Stimulated activated CD4-positive, alpha-beta T cell treated with anti-CD3 and anti-CD28 coated beads, TNF-alpha, amount 100 ng/mL, for 1 hour (primary cell): ENCODE measurements around the gene PCSK5.

Experiments used
- DNase-seq, 3 donors: peaks; one replicate each; pipeline ENCODE4 v3.0.0-alpha.2; 2020; ENCODE audit warnings: low read depth in 3 of 3, low spot score in 1 of 3

The PCSK5 gene

DNA sequence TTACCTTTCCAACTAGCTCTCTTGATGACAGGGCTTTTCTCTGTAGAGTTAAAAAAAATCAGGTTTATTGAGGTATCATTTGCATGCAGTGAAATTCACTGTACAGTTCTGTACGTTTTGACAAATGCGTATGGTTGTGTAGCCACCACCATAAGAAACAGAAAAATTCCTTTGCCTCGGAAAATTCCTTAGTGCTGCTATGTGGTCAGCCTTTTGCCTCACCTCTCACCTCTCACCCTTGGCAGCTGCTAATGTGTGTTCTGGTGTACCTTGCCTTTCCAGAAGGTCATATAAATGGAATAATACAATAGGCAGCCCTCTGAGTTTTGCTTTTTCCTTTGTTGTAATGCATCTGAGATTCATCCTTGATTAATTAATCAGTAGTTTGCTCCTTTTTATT is 28.4 kb downstream of the PCSK5 start:
- DNase-seq = no peak

DNA sequence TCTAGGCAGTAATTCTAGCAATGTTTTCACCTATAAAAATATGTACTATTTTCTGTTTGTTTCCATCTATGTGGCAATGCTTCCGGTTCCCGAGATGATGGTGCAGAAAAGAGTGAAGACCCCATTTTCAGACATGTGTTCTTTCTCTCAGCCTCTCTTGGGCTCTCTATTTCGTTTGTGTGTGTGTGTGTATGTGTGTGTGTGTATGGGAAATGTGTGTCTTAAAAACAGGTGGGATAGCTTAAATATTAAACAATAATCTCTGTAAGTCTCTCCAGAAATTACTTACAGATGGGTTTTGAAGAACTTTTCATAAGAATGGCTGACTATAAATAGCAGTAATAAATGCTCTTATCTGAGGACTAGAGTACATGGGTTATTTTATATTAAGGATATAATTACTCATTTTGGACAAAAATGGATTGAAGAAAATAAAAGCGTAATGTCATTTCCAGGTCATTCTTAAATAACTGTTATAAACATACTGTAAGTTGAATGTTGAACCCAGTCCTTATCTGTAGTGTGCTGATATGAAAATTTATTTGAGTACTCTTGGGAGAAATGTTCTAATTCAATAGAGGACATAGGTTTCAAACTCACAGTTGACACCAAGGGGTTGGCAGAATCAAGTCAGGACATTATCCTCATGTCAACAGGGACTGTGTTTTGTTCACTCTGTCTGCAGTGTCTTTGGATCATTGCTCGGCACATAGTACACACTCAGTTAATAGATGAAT is 31.1 kb downstream of the PCSK5 start:
- DNase-seq = no peak

DNA sequence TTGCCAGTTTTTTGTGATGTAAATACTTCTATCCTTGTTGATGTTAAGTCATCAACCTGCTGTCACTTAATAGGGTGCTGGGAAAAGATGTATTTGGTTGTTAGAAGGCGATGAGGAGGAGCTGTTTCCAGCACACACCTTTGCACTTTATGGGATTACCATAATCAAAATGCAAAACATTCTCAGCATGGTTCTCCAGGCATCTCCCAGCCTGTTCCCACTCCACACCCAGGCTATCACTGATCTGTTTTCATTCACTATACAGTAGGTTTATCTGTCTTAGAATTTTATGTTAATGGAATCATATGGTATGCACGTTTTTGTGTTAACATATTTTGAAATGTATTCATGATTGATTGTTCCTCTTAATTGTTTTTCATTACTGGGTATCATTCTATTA is 35.9 kb downstream of the PCSK5 start:
- DNase-seq = no peak

DNA sequence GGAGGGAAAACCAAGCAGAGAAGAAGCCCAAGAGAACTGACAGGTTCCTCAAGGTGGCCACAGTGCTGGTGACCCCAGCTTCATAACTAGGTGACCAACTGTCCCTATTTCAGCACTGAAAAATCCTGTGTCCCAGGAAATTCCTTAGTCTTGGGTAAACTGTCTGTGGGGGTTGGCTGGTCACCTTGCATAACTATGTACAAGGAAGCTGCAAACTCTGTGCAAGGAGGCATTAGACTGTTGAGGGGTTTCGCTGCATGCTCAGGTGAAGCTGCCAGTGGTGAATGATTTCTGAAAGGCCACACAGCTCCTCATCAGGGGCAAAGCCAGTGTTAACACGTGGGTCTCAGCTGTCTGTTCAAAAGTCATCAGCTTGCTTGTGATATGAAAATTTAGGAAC is 36.9 kb downstream of the PCSK5 start:
- DNase-seq = no peak

DNA sequence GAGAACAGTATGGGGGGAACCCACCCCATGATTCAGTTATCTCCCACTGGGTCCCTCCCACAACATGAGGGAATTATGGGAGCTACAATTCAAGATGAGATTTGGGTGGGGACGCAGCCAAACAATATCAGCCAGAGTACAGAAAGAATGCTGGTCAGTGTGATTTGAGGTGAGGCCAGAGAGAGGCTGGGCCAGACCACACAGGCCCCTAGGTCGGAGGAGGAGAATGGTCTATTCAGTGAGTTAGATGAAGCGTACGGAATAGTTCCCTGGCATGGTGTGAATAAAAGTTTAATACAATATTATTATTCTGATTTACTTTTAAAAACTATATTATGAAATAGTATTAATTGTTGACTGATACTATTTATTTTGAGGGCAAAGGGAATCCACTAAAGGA is 39.7 kb downstream of the PCSK5 start:
- no peak for DNase-seq

DNA sequence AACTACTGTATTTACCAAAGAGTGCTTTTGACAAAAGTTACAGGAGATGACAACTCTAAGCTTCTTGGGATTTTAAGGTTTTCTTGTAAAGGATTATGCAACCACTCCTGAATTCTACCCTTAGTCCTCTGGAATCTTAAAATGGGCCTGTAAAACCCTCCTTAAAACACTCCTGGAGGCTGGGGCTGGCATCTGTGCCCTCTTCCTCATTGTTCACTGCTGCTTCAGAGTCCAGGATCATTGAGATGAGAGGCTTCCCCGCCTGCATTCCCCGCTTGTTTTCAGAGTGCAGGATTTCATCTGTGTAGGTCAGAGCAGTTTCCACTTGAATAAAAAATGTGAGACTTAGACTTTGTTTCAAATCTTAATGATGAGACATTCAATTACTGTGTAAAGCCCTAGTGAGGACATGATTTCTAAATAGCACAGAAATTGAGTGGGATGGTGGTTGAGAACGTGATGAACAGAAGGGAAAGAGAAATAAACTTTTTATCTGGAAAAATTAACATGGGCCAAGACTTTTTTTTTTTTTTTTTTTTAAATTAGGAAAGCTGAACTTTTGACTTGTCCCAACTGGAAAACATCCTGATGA is 40.4 kb downstream of the PCSK5 start:
- DNase-seq = no peak

DNA sequence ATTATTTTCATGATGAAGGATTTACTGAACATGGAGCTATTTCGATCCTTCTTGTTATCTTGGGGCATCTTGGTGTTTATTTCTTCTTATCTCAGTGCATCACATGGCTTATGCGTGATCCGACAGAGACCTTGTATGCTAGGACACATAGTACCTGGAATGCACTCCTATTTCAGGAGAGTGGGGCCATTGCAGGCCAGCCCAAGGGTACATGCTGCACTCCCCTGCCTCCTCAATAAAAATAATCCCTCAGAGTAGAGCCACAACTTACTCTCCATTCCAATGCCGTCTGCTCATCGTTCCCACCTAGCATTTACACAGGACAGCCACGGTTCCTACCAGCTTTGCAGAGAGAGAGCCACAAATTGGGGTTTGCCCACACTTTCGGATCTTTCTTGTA is 43.5 kb downstream of the PCSK5 start:
- no peak for DNase-seq

DNA sequence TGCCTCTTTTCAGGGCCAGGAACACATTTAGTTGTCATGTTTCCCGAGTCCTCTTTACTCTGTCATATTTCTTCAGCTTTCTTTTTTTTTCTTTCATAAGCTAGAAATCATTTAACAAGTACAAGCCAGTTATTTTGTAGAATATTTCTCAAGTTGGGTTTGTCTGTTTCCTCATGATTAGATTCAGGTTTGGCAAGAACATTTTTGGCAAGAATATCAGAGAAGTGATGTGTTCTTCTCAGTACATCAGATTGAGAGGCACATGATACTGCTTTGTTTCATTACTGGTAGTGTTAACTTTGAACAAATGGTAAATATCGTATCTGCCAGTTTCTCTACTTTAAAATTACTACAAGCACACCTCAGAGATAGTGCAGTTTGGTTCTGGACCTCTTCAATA is 45.1 kb downstream of the PCSK5 start:
- no peak for DNase-seq

DNA sequence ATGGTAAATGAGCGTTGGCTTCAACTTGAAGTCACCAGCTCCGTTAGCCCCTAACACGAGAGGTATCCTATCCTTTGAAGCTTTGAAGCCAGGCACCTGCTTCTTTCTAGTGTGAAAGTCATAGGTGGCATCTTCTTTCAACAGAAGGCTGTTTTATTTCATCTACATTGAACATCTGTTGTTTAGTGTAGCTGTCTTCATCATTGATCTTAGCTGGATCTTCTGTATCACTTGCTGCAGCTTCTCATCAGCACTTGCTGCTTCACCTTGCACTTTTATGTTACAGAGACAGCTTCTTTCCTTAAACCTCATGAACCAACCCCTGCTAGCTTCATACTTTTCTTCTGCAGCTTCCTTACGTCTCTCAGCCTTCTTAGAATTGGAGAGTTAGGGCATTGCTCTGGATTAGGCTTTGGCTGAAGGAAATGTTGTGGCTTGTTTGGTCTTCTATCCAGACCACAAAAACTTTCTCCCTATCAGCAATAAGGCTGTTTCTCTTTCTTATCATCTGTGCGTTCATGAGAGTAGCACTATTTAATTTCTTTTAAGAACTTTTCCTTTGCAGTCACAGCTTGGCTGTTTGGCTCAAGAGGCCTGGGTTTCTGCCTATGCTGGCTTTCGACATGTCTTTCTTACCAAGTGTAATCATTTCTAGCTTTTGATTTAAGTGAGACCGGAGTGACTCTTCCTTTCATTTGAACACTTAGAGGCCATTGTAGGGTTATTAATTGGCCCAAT is 47.2 kb downstream of the PCSK5 start:
- no peak for DNase-seq

DNA sequence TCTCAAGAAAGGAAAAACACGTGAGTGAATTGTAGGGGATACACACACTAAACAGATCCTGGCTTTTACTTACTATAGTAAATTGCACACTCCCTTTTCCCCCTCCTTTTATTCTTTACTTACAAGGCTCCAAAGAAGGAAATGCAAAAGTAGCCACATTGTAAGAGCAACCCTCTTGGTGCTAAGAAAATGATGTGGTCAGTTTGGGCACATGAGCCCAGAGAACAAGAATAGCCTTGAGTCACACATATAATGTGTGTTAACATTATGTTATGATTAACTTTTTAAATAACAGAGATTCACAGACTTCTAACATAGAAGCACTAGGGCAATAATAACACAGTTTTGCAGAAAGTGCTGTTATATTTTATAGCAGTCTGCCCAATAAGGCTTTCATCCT is 48.5 kb downstream of the PCSK5 start:
- DNase-seq = no peak

DNA sequence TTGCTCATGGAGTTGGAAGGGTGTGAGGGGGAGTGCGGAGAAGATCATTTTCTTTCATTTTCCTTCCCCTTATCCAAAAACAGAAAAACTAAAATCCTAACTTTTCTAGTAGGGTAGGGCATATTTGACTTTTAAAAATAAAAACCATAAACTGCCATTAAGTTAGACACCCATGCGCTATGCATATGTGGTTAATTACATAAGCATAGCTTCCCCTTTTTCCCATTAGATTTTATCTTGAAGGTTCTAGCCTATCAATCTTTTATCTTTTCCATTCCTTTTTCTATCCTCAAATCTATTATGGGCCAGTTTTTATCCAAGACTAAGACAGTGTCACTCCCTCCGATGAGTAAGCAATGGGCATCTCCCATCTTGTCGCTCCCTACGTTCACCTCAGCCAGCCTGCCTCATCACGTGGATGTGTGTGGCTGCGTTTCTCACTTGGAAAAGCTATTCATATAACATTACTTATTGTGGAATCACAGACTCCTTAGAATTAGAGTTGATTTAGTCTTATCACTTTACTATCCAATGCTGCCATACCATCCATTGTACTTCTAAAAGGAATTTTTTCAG is 49.2 kb downstream of the PCSK5 start:
- no peak for DNase-seq

DNA sequence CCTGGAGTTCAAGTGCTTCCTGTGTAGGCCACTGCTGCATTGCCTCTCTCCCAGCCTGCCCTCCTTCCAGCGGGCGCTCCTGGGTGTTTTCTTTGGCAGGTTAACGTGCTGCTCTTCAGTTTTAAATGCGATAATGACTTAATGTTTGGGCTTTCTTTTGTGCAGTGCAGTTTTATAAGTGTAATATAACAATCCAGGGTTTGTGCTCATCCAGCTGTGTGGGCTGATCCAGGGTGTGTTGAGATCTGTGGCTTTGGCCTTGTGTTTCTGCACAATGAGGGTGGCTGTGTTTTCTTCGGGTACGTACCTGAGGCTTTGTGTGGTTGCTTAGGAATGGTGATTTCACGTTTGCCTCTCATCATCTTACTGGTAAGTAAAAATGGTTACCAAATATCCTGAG is 50.6 kb downstream of the PCSK5 start:
- DNase-seq = no peak

DNA sequence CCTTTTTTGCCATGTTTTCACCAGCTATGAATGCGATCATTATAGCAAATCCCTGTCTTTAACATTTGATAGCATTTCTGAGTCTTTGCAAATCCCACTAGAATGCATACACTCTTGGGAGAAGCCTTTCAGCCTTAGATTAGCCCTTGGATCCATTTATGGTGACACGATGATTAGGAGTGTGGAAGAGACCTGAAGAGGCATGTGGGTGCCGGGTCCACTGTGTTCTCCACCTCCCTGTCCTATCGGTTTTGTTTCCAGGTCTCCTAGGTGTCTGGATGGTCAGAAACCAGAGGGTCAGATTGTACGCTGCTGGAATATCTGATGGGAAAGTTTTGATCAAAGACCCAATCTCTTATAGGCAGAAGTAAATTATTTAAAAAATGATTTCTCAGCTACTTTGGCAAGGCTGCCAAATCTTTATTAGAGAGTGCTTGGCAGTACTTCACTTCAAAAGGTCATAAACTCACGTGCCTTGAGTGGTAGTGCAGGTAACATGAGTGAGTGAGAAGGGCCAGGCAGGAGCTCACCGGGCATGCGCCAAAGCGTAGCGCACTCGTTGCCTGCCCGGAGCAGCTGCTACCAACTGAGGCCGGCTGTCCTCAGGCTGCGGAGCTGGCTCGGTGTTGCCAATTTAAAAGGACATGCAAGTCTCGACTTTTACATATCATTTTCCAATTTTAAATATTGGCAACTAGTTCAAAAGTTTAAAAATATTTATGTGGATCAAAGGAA is 51.3 kb downstream of the PCSK5 start:
- DNase-seq = no peak

DNA sequence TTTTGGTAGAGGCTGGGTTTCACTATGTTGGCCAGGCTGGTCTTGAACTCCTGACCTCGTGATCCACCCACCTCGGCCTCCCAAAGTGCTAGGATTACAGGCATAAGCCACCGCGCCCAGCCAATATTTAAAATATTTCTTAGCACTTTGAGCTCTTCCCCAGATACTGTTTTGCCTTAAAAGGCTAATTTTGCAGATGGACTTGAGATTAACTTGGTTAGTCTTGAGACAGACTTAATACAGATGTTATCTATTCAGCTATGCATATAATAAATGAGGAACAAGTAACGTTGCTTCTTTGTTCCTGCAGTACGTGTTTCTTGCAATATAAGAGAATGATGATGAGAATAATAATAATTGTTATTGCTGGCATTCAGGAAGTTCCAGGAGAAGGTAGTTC is 56.3 kb downstream of the PCSK5 start:
- no peak for DNase-seq

DNA sequence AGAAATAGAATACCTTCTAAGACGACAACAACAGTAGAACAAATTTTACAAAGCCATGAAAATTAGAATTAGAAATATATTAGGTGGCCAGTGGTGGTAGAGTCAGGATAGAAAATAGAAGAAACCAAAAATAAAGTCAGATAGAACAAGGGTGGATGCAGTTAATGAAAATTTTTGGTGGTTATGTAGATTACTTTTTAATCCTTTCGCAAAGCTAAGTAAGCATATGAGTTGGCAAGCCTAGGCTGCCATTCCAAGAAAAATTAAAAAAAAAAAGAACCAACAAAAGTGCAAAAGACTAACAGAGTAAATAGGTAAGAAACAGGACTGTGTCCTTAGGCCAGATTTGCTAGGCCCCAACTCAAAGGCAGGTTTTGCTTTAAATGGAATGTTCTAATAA is 56.8 kb downstream of the PCSK5 start:
- DNase-seq = no peak

DNA sequence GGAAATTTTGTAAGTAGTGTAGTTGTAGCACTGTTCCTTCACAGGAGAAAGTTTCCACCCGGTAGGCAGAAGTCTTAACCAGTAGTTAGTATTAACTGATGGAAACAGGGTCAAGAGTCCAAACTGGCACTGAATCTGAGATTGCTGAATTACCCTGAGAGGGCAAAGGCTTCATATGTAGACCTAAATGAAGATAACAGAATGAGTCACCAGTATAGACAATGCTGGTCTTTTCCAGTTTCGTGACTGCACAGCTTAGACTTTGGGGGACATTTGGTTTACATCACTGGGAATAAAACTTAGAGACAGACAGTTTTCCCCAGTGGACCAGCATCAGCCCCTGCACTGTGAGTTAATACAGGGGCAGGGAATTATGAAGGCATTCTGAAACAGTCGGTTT is 60.5 kb downstream of the PCSK5 start:
- DNase-seq = no peak

DNA sequence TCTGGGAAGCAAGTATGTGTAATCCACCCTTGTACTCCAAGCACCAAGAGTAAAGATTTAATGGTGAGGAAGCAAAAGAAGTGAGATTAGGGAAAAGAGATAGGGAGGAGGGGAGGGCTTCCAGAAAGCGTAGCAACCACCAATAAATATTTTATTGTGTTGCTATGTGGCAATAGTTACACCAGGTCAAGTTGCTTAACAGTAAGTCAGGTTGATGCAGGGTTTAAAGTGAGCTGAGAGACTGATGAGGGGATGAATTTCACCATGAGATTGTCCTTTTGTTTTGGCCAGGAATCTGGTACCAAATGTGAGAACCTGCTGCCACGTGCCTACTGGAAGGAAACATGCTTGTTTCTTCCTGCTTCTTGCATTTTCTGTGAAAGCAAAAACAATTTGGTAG is 62.7 kb downstream of the PCSK5 start:
- no peak for DNase-seq

DNA sequence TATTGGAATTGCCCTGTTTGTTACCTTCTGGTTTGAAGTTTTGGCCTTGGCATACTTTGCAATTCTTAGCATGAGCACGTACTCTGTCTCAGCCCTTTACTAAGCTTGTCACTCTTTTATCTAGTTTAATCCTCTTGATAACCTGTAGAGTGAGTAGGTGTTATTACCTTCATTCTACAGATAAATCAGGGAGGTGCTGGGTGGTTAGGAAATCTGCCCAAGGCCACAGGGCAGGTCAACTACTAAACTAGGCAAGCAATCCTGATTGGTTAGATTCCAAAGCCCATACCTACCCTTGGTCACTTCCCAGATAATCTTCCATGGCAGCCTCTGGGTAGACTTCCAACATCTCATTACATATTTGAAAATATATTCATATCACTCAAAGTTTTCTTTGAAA is 65.7 kb downstream of the PCSK5 start:
- DNase-seq = no peak

DNA sequence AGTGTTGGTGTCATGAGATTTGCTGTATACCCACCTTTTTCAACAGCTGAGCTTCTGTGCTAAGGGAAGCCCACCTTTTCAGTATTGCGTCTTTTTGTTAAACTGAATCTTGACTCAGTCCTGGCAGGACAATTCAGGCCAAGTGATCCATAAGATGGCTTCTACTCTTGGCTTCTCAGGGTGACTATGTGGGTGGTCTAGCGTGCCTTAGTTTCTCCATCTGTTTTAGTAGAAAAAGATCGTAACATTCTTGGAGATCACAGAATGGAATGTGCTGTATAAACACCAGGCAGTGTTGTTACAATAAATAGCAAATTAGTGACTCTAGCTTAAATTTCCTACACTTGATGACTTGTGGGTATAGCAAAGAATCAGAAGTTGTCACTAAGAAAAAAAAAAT is 66.6 kb downstream of the PCSK5 start:
- no peak for DNase-seq

DNA sequence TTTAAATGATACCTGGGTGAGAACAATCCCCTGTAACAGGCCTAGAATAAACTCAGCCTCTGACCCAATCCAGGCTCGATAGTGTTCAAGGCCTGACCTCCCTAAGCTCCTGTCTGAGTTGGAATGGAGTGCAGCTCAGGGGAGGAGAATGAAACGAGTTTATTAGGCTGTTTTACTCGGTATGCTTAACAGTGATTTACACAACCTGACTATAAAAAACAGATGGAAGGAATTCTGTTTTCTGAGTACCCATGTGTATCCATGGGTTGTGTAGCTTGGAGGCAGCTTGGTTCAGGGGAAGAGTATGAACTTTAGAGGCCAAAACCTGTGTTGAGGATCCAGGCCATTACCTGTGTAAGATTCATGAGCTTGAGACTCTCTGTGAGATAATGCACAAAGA is 67.8 kb downstream of the PCSK5 start:
- no peak for DNase-seq

DNA sequence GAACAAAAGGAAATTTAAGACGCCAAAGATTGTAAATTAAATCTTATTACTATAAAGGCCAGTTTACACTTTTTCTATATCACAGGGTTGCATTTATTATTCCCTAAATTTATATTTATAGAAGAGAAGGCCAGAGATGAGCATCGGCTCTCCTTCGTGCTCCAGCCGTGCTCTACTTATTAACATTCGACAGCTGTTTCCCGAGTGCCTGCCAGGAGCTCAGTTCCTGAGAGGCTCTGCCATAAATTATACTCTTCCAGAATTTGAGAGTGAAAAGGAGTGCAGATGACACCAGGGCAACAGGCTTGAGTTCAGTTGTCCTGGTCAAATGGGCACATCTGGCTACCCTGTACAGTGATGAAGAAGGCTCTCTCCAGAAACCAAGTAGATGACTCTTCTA is 70.1 kb downstream of the PCSK5 start:
- no peak for DNase-seq
